Adrenal gland (tissue), 12 donors: Measurements from ENCODE around the gene TTC34. TPM values are rescaled to one million over a fixed set of nuclear protein-coding genes. Genes with fewer than 3 reads are reported as not detected.

Experiments used
- DNase-seq, 7 donors: peaks; one replicate each; pipeline ENCODE4 v3.0.0-alpha.2; 2019 to 2020
- H3K27ac ChIP-seq, 5 donors: fragments of 200-600 bp; sonication (generic) in 4 of 5; 1 replicate in 3 of 5; 2 replicates in 2 of 5; pipeline versions ENCODE4 v1.5.1 to v1.8.0; 2016 to 2020; ENCODE audit warnings: mild to moderate bottlenecking in 1 of 5
- H3K27me3 ChIP-seq: fragments of 200-600 bp; 2 replicates; pipeline ENCODE4 v1.8.0; 2021
- H3K36me3 ChIP-seq, 2 donors: fragments of 200-600 bp; replicated peaks in 1 of 2; 1 replicate in 1 of 2; 2 replicates in 1 of 2; pipeline versions ENCODE4 v1.5.1 to v1.8.0; 2018 to 2022
- H3K4me1 ChIP-seq, 2 donors: fragments of 200-600 bp; replicated peaks in 1 of 2; 1 replicate in 1 of 2; 2 replicates in 1 of 2; pipeline versions ENCODE4 v1.5.1 to v1.8.0; 2018 to 2021
- H3K4me3 ChIP-seq, 4 donors: fragments of 200-600 bp; sonication (generic) in 3 of 4; one replicate each; pipeline ENCODE4 v1.5.1; 2016 to 2018
- H3K9me3 ChIP-seq, 3 donors: fragments of 200-600 bp; sonication (generic) in 1 of 3; replicated peaks in 1 of 3; 1 replicate in 2 of 3; 2 replicates in 1 of 3; pipeline versions ENCODE4 v1.5.1 to v1.8.0; 2016 to 2021
- CTCF ChIP-seq, 6 experiments: fragments of 450-650 bp in 4 of 6; fragments of 200-600 bp in 2 of 6; sonication (generic) in 1 of 6; IDR thresholded peaks; 1 replicate in 5 of 6; 2 replicates in 1 of 6; pipeline versions ENCODE4 v1.5.1 to v1.8.0; 2016 to 2021; ENCODE audit warnings: antibody characterized with exemption in 6 of 6, mild to moderate bottlenecking in 2 of 6, moderate library complexity in 1 of 6
- POLR2A ChIP-seq, 2 donors: fragments of 450-650 bp; IDR thresholded peaks; one replicate each; pipeline ENCODE4 v1.6.1; 2017; ENCODE audit warnings: antibody characterized with exemption in 2 of 2, mild to moderate bottlenecking in 2 of 2, moderate library complexity in 1 of 2
- WGBS, 4 donors: extraction: QIAGEN DNeasy Blood & Tissue Kit in 2 of 4; methylation state at CpG; one replicate each; pipeline versions ENCODE4 v1.1.5 to v1.1.7; 2013 to 2017; 5-methylcytosine and 5-hydroxymethylcytosine counted together
- intact Hi-C, 2 donors: fragments of 100-400 bp; cut with DNase I; formaldehyde crosslinking; loops; one replicate each; pipeline versions ENCODE4 v1.14.1 to v1.15.0; 2022 to 2023
- polyA plus RNA-seq, 3 donors: library from polyadenylated mRNA; stranded (reverse); fragments of 200-250 nt in 2 of 3; fragments of 350-450 nt in 1 of 3; fragmentation: Illumina TruSeq in 1 of 3; extraction: RNeasy Lipid Tissue Mini Kit (QIAGEN cat#74804) in 1 of 3; gene quantifications; one replicate each; pipeline ENCODE4 v1.2.3, GENCODE V29; 2013 to 2014
- total RNA-seq, 9 donors: library from RNA; depleted of rRNA in 4 of 9; stranded (reverse); fragments of >200 nt in 4 of 9; fragments of 120-200 nt in 1 of 9; fragmentation: NEBNext Ultra II Directional in 1 of 9; extraction: Animal tissue kit (Norgen Biotek cat#: 25700) in 1 of 9; gene quantifications; one replicate each; pipeline versions ENCODE4 v1.1.0 to v1.2.4, GENCODE V29; 2013 to 2023
- donor health status: healthy with polysubstance abuse.
- donor health status: Bipolar disorder and iron deficiency.
- donor health status: DM: yes; HTN: yes; CAD: no.
- donor health status: DM: no; HTN: no; CAD: no.
- donor health status: DM: no; HTN: no; CAD: no.
- donor health status: DM: yes; HTN: yes; CAD: no.

The TTC34 gene
- total and polyA plus RNA-seq, 12 donors: 0.12 to 1.9 (median 0.47) TPM

GRCh38 chr1:2609319-2610035 is 192.0 kb downstream of the TTC34 start:
- TF ChIP-seq CTCF (IDR thresholded peaks at IDR 0.05) (no peak), POLR2A (IDR thresholded peaks at IDR 0.05) (no peak)
- Histone ChIP-seq H3K27ac (no peak overlapping the region), H3K4me3 (no peak overlapping the region), H3K27me3 (peaks cover 4% of the 10 kb centered on the region), H3K4me1 (no peaks in the 10 kb centered on the region), H3K9me3 (no peaks in the 10 kb centered on the region), H3K36me3 (no peaks in the 10 kb centered on the region)
- DNase-seq: peak in 4 of 7 donors; percentile 4 to 15 (median 6)
- intact Hi-C loops: no loop called here
- WGBS, 4 donors: 79 to 93% (median 90%) methylated on average over 8 to 34 of the region's 34 CpGs

GRCh38 chr1:2607641-2608091 is 193.8 kb downstream of the TTC34 start:
- 50 to 81% (median 75%) methylated on average over 2 to 13 of the region's 13 CpGs for WGBS, 4 donors
- Histone ChIP-seq H3K4me1 (no peaks in the 10 kb centered on the region), H3K9me3 (no peaks in the 10 kb centered on the region), H3K36me3 (no peaks in the 10 kb centered on the region), H3K27ac (peak overlapping the region in 1 of 5 donors; percentile 78), H3K27me3 (peaks cover 4% of the 10 kb centered on the region), H3K4me3 (no peak overlapping the region)
- DNase-seq: peak in 5 of 7 donors; percentile 6 to 33 (median 25)
- intact Hi-C loops: no loop called here
- TF ChIP-seq CTCF (IDR thresholded peaks at IDR 0.05): no peak
- no peak for TF ChIP-seq POLR2A (IDR thresholded peaks at IDR 0.05)

GRCh38 chr1:2606881-2607621 is 194.4 kb downstream of the TTC34 start:
- peaks cover 4% of the 10 kb centered on the region for H3K27me3 ChIP-seq
- 79 to 86% (median 81%) methylated on average over 24 to 36 of the region's 36 CpGs for WGBS, 4 donors

More at GRCh38 chr1:2606881-2607621, 194.4 kb downstream of the TTC34 start:
- no peaks in the 10 kb centered on the region for H3K4me1 ChIP-seq
- TF ChIP-seq CTCF (IDR thresholded peaks at IDR 0.05): no peak
- TF ChIP-seq POLR2A (IDR thresholded peaks at IDR 0.05): no peak
- H3K9me3 ChIP-seq: no peaks in the 10 kb centered on the region
- H3K36me3 ChIP-seq: no peaks in the 10 kb centered on the region
- H3K4me3 ChIP-seq: no peak overlapping the region
- DNase-seq: peak in 2 of 7 donors; percentile 11 to 12
- H3K27ac ChIP-seq: peak overlapping the region in 1 of 5 donors; percentile 78
- intact Hi-C loops: no loop called here
